ENCODE results near the gene CD72.

- TF ChIP-seq CTCF (conservative IDR thresholded peaks at IDR 0.05 in 1 of 2, IDR thresholded peaks at IDR 0.05 in 1 of 2; ENCODE audit: low read depth in 1 of 2, low read length in 2 of 2), result no peak
- no peak for TF ChIP-seq EZH2 (IDR thresholded peaks at IDR 0.05; ENCODE audit: low read length, missing control alignments)
Observed at GRCh38 chr9:35658968-35659220, 40.7 kb upstream of the CD72 start.
